ENCODE measurements around the gene FXYD6.

FXYD6 gene

GRCh38 chr11:117830674-117831351 lies 45.6 kb downstream of the FXYD6 start:
- no peak for DNase-seq (ENCODE audit: low read depth, low spot score)

GRCh38 chr11:117830072-117830471 lies 46.4 kb downstream of the FXYD6 start:
- DNase-seq (ENCODE audit: low read depth, low spot score): no peak

- DNase-seq (ENCODE audit: low read depth, low spot score): no peak
Measured at GRCh38 chr11:117829369-117829725, 47.1 kb downstream of the FXYD6 start.

- no peak for DNase-seq (ENCODE audit: low read depth, low spot score)
Measured at GRCh38 chr11:117828611-117829368, 47.7 kb downstream of the FXYD6 start.

GRCh38 chr11:117827521-117828511 lies 48.6 kb downstream of the FXYD6 start:
- DNase-seq (ENCODE audit: low read depth, low spot score): no peak

GRCh38 chr11:117826832-117827231 lies 49.6 kb downstream of the FXYD6 start:
- no peak for DNase-seq (ENCODE audit: low read depth, low spot score)

GRCh38 chr11:117826190-117826570 lies 50.3 kb downstream of the FXYD6 start:
- DNase-seq (ENCODE audit: low read depth, low spot score): no peak

- no peak for DNase-seq (ENCODE audit: low read depth, low spot score)
Measured at GRCh38 chr11:117825538-117826189, 50.8 kb downstream of the FXYD6 start.

GRCh38 chr11:117824571-117825537 lies 51.6 kb downstream of the FXYD6 start, which contains the start of gene FXYD2:
FXYD2 (minus strand) TSS chr11:117824744; CDS start chr11:117824678, 66 bp downstream.
- no peak for DNase-seq (ENCODE audit: low read depth, low spot score)

GRCh38 chr11:117823946-117824420 lies 52.5 kb downstream of the FXYD6 start:
- no peak for DNase-seq (ENCODE audit: low read depth, low spot score)

- no peak for DNase-seq (ENCODE audit: low read depth, low spot score)
Measured at GRCh38 chr11:117823294-117823945, 53.0 kb downstream of the FXYD6 start.

- DNase-seq (ENCODE audit: low read depth, low spot score): no peak
Measured at GRCh38 chr11:117822074-117823033, 54.1 kb downstream of the FXYD6 start.

GRCh38 chr11:117821431-117821830 lies 55.0 kb downstream of the FXYD6 start:
- no peak for DNase-seq (ENCODE audit: low read depth, low spot score)

GRCh38 chr11:117820516-117820915 lies 55.9 kb downstream of the FXYD6 start:
- DNase-seq (ENCODE audit: low read depth, low spot score): no peak

- no peak for DNase-seq (ENCODE audit: low read depth, low spot score)
Measured at GRCh38 chr11:117820071-117820470, 56.4 kb downstream of the FXYD6 start.

- peak; percentile 41 for DNase-seq (ENCODE audit: low read depth, low spot score)
Measured at GRCh38 chr11:117819096-117820040, 57.1 kb downstream of the FXYD6 start.

Data from smooth muscle cell of the brain vasculature (primary cell).